GM06990 (cell line): ENCODE results near the gene ARL4A.
"Not testable (repeated sequence)": the region's sequence is repeated elsewhere in the genome, so short reads cannot be mapped to it uniquely, and the experiment has no call there.

Source experiments
- DNase-seq: peaks from one replicate; pipeline ENCODE4 v3.0.0-alpha.2; 2011; ENCODE audit not compliant: insufficient read length; ENCODE audit errors: extremely low read depth
- H3K27me3 ChIP-seq: replicated peaks from 2 replicates; pipeline ENCODE4 v1.6.0; 2011; ENCODE audit warnings: low read length; ENCODE audit not compliant: control insufficient read depth, insufficient read depth
- H3K36me3 ChIP-seq: 2 replicates; pipeline ENCODE4 v1.5.1; 2011; ENCODE audit warnings: low read length; ENCODE audit not compliant: control insufficient read depth, insufficient read depth
- H3K4me3 ChIP-seq: replicated peaks from 2 replicates; pipeline ENCODE4 v1.5.1; 2011; ENCODE audit warnings: low read depth, mild to moderate bottlenecking, control low read depth, low read length
- CTCF ChIP-seq: IDR thresholded peaks from 2 replicates; pipeline ENCODE4 v1.5.1; 2011; ENCODE audit warnings: low read length, control low read depth, mild to moderate bottlenecking, inconsistent platforms; ENCODE audit not compliant: insufficient read depth, poor library complexity, severe bottlenecking

The ARL4A gene

DNA sequence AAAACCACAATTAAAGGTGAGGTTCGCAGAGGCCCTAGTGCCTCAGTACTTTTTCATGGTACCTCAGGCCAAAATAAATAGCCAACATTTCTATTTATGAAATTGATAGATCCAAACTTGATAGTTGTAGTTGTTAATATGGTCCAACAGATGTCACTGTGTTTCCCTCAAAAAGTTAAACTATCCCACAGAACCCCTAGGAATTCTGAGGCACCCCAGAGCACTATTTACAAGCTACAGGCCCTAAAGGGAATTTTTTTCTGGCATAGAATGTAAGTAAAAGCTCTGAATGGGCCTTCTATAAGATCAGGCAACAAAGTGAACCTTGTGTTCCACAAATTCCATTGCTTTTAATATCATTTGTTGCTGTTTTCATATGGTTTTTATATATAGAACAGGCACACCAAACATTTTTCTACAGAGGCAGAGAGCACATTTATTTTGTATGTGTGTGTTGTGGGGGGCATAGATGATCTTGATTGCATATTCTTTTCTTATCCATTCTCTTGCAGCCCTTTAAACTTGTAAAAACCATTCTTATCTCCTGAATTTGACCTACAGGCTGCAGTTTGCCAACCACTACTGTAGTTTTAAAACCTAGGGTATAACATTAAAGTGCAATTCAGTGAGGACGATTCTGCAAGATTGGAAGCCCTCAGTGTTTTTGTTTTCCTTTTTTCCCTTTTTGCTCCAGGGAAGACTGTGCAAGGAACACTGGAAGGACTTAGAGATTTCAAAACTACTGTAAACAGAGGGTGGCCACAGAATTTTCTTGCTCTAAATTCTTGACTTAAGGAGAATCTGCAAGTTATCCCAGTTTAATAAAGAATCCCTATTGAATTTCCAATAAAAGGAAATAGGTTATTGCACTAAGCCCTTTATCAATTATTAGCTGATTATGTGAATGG, 3.5 kb upstream of the ARL4A start:
- no peak for TF ChIP-seq CTCF

GRCh38 chr7:12684733-12685132, 2.7 kb upstream of the ARL4A start:
- no peak for DNase-seq
- H3K4me3 ChIP-seq: no peak overlapping the region
- no peaks in the 10 kb centered on the region for H3K27me3 ChIP-seq
- H3K36me3 ChIP-seq: no peaks in the 10 kb centered on the region
- no peak for TF ChIP-seq CTCF

More for the DNA sequence above, 3.5 kb upstream of the ARL4A start:
- Histone ChIP-seq H3K27me3 (no peaks in the 10 kb centered on the region), H3K36me3 (no peaks in the 10 kb centered on the region), H3K4me3 (no peak overlapping the region)
- no peak for DNase-seq

DNA sequence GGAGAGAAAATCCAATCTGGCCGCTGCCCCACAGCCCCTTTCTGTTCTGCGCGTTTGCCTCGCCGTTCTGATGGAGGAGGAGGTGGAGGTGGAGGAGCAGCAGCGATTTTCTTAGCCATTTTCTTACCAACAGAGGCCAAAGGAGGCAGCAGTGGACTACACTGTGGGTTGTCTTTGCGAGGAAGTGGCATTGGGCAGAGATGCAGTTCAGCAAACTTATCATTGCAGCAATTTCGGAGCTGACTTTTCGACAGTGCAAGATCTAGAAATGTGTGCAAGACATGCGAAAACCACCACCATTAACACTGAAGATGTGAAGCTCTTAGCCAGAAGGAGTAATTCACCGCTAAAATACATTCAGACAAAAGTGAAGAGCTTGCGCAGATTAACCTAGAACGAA, 1.9 kb upstream of the ARL4A start:
- Histone ChIP-seq H3K4me3 (no peak overlapping the region), H3K36me3 (no peaks in the 10 kb centered on the region), H3K27me3 (no peaks in the 10 kb centered on the region)
- no peak for DNase-seq
- TF ChIP-seq CTCF: no peak

- peak; percentile 81 for DNase-seq
- TF ChIP-seq CTCF: peak; percentile 29
- H3K4me3 ChIP-seq: peak overlapping the region; percentile 57; the same call in 1 of the 2 replicates
- H3K27me3 ChIP-seq: no peaks in the 10 kb centered on the region
- H3K36me3 ChIP-seq: no peaks in the 10 kb centered on the region
These were observed 1.1 kb upstream of the ARL4A start for GRCh38 chr7:12686234-12686890.

GRCh38 chr7:12687718-12688171, 312 bp downstream of the ARL4A start:
- Histone ChIP-seq H3K27me3 (no peaks in the 10 kb centered on the region), H3K4me3 (peak overlapping the region; percentile 8; the same call in 1 of the 2 replicates), H3K36me3 (no peaks in the 10 kb centered on the region)
- no peak for TF ChIP-seq CTCF
- DNase-seq: no peak

DNA sequence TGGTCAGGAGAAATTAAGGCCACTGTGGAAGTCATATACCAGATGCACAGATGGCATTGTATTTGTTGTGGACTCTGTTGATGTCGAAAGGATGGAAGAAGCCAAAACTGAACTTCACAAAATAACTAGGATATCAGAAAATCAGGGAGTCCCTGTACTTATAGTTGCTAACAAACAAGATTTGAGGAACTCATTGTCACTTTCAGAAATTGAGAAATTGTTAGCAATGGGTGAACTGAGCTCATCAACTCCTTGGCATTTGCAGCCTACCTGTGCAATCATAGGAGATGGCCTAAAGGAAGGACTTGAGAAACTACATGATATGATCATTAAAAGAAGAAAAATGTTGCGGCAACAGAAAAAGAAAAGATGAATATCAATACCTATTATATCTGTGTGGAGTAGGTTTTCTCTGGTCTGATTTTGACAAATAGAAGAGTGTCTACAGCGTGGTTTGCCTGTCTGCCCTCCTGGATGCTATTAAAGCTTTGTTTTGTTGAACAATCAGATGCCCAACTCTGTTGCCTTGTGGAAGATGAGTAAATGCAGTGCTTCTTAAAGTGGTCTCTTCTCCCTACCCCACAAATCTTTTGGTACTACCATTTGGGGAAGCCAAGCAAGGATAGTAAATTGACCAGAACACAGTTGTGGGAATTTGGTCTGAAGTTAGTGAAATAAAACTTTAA, 1.2 kb downstream of the ARL4A start:
- H3K36me3 ChIP-seq, H3K4me3 ChIP-seq, H3K27me3 ChIP-seq, DNase-seq: not testable (repeated sequence)
